OCI-LY1 (cell line): ENCODE measurements around the gene IFITM2.

Experiments
- H2AFZ ChIP-seq: fragments of 200-600 bp; sonication (generic), shearing (Covaris generic); 2 replicates; pipeline ENCODE4 v1.6.0; 2014; ENCODE audit warnings: antibody characterized with exemption, mild to moderate bottlenecking, low read length
- H3F3A ChIP-seq: fragments of 200-600 bp; sonication (generic), shearing (Covaris generic); 2 replicates; pipeline ENCODE4 v1.6.0; 2014; ENCODE audit warnings: mild to moderate bottlenecking, antibody characterized with exemption, low read length, moderate library complexity; ENCODE audit not compliant: insufficient read depth
- H3K27ac ChIP-seq: fragments of 200-600 bp; sonication (generic); 2 replicates; pipeline ENCODE4 v1.5.1; 2014; ENCODE audit warnings: low read length, mixed run types, mild to moderate bottlenecking, low read depth; ENCODE audit not compliant: poor library complexity, severe bottlenecking
- H3K27me3 ChIP-seq: fragments of 200-600 bp; sonication (generic); 2 replicates; pipeline ENCODE4 v1.6.0; 2014; ENCODE audit warnings: antibody characterized with exemption, mild to moderate bottlenecking, low read length, moderate library complexity; ENCODE audit not compliant: insufficient read depth
- H3K36me3 ChIP-seq: fragments of 200-600 bp; sonication (generic); 2 replicates; pipeline ENCODE4 v1.6.1; 2014; ENCODE audit warnings: mild to moderate bottlenecking, antibody characterized with exemption, low read length, moderate library complexity, mixed read lengths; ENCODE audit not compliant: insufficient read depth
- H3K4me1 ChIP-seq: fragments of 200-600 bp; sonication (generic); 2 replicates; pipeline ENCODE4 v1.5.1; 2014; ENCODE audit warnings: mild to moderate bottlenecking, low read length, moderate library complexity; ENCODE audit not compliant: insufficient read depth, severe bottlenecking
- H3K4me2 ChIP-seq: fragments of 200-600 bp; sonication (generic), shearing (Covaris generic); 2 replicates; pipeline ENCODE4 v1.6.1; 2014; ENCODE audit warnings: low read length
- H3K4me3 ChIP-seq: fragments of 200-600 bp; sonication (generic); 2 replicates; pipeline ENCODE4 v1.5.1; 2014; ENCODE audit warnings: low read length, low read depth, mild to moderate bottlenecking, mixed read lengths; ENCODE audit not compliant: poor library complexity, severe bottlenecking
- H3K79me2 ChIP-seq: fragments of 200-600 bp; shearing (Covaris generic); 2 replicates; pipeline ENCODE4 v1.6.1; 2016; ENCODE audit warnings: mixed run types, low read length, mixed read lengths; ENCODE audit not compliant: insufficient read depth
- H3K9ac ChIP-seq: fragments of 200-600 bp; sonication (generic), shearing (Covaris generic); 2 replicates; pipeline ENCODE4 v1.6.1; 2014; ENCODE audit warnings: mild to moderate bottlenecking, low read length, mixed read lengths
- H3K9me2 ChIP-seq: fragments of 200-600 bp; sonication (generic), shearing (Covaris generic); 2 replicates; pipeline ENCODE4 v1.6.1; 2014; ENCODE audit warnings: low read depth, mild to moderate bottlenecking, low read length, mixed read lengths
- H3K9me3 ChIP-seq: fragments of 200-600 bp; shearing (Covaris generic); 2 replicates; pipeline ENCODE4 v1.6.1; 2014; ENCODE audit warnings: low read length, mixed read lengths
- H4K20me1 ChIP-seq: fragments of 200-600 bp; sonication (generic), shearing (Covaris generic); 2 replicates; pipeline ENCODE4 v1.6.0; 2016; ENCODE audit warnings: mild to moderate bottlenecking, low read length; ENCODE audit not compliant: insufficient read depth
- EZH2 ChIP-seq: fragments of 200-600 bp; sonication (generic), shearing (Covaris generic); IDR thresholded peaks from 2 replicates; pipeline ENCODE4 v1.8.0; 2017; ENCODE audit warnings: borderline replicate concordance, mixed run types, mild to moderate bottlenecking, antibody characterized with exemption, low read length, moderate library complexity, mixed read lengths
- TF ChIP-seq, protein P1 (sequence below): fragments of 200-600 bp; sonication (generic), shearing (Covaris generic); IDR thresholded peaks from 2 replicates; pipeline ENCODE4 v1.5.1; 2017; ENCODE audit warnings: mild to moderate bottlenecking, antibody characterized with exemption, low read length, moderate library complexity, mixed read lengths

The IFITM2 gene

DNA sequence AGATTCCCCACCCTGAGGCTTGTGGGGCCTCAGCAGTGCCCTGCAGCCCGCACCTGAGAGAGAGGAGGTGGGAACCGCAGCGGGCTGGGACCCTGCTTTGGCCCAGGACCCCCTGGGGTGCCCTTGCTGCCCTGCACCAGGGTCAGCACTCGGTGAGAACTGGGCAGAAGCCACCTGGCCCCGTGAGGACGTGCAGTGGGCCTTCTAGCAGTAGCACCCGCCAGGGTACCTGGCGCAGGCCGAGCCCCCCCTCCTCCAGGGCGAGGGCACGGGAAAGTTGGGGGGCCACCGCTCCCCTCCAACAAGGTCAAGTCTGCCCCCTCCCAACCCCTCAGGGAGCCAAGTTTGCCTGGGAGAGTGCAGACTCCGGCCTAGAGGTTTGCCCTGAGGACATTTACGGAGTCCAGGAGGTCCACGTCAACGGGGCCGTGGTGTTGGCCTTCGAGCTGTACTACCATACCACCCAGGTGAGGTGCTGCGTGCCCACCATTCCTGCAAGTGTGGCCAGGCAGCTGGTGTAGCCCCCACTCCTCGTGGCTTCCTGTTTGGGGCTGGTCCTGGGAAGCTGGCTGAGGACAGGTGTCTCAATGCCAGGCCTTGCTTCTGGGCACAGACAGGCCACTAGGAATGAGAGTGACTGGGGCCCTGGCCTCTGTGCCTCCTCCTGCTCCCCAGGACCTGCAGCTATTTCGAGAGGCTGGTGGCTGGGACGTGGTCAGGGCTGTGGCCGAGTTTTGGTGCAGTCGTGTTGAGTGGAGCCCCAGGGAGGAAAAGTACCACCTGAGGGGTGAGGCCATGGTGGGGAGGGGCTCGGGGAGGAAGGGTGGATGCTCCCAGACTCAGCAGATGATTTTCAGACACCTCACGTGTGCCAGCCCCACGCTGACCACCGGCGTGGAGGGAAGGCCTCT is 15.2 kb upstream of the IFITM2 start:
- no peak overlapping the region for H3K27ac ChIP-seq
- H3K9me2 ChIP-seq, result no peaks in the 10 kb centered on the region
- no peak overlapping the region for H3K4me3 ChIP-seq
- H3K27me3 ChIP-seq, result 0 out of 2 replicates have a peak, but pooled peaks cover under 1% of the 10 kb centered on the region
- peaks cover 15% of the 10 kb centered on the region for H3K36me3 ChIP-seq
- H2AFZ ChIP-seq, result no peak overlapping the region
- H3K4me2 ChIP-seq, result no peak overlapping the region
- no peaks in the 10 kb centered on the region for H3F3A ChIP-seq
- H4K20me1 ChIP-seq, result no peaks in the 10 kb centered on the region
- TF ChIP-seq, protein P1, sequence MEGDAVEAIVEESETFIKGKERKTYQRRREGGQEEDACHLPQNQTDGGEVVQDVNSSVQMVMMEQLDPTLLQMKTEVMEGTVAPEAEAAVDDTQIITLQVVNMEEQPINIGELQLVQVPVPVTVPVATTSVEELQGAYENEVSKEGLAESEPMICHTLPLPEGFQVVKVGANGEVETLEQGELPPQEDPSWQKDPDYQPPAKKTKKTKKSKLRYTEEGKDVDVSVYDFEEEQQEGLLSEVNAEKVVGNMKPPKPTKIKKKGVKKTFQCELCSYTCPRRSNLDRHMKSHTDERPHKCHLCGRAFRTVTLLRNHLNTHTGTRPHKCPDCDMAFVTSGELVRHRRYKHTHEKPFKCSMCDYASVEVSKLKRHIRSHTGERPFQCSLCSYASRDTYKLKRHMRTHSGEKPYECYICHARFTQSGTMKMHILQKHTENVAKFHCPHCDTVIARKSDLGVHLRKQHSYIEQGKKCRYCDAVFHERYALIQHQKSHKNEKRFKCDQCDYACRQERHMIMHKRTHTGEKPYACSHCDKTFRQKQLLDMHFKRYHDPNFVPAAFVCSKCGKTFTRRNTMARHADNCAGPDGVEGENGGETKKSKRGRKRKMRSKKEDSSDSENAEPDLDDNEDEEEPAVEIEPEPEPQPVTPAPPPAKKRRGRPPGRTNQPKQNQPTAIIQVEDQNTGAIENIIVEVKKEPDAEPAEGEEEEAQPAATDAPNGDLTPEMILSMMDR, result no peak
- no peak for TF ChIP-seq EZH2
- no peaks in the 10 kb centered on the region for H3K9me3 ChIP-seq
- H3K9ac ChIP-seq, result no peak overlapping the region
- no peaks in the 10 kb centered on the region for H3K79me2 ChIP-seq
- H3K4me1 ChIP-seq, result peaks cover 24% of the 10 kb centered on the region

DNA sequence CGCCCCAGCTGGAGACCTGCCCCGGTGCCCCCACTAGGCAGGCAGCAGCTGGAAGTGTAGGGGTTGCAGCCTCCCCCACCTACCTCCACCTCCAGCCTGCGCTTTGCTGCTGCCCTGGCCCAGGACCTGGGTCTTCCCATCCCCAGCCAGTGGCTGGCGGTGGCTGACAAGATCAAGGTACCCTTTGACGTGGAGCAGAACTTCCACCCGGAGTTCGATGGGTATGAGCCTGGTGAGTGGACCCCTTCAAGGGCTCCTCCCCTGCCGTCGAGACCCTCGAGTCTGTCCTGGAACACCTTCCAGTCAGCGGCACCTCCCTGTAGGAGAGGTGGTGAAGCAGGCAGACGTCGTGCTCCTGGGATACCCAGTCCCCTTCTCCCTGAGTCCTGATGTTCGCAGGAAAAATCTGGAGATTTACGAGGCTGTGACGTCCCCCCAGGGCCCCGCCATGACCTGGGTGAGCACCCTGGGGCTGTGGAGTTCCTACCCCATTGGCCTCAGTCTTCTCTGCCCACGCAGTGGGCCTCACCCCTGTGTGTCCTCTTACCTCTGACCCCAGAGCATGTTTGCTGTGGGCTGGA is 14.3 kb upstream of the IFITM2 start:
- Histone ChIP-seq H3F3A (no peaks in the 10 kb centered on the region), H3K9me3 (no peaks in the 10 kb centered on the region), H3K27ac (no peak overlapping the region), H3K9ac (no peak overlapping the region), H3K27me3 (0 out of 2 replicates have a peak, but pooled peaks cover 5% of the 10 kb centered on the region), H4K20me1 (no peaks in the 10 kb centered on the region), H3K9me2 (no peaks in the 10 kb centered on the region), H3K4me1 (peaks cover 19% of the 10 kb centered on the region), H3K79me2 (no peaks in the 10 kb centered on the region), H3K36me3 (peaks cover 15% of the 10 kb centered on the region), H2AFZ (no peak overlapping the region), H3K4me2 (no peak overlapping the region), H3K4me3 (no peak overlapping the region)
- TF ChIP-seq EZH2, result no peak
- TF ChIP-seq, protein P1, result no peak

DNA sequence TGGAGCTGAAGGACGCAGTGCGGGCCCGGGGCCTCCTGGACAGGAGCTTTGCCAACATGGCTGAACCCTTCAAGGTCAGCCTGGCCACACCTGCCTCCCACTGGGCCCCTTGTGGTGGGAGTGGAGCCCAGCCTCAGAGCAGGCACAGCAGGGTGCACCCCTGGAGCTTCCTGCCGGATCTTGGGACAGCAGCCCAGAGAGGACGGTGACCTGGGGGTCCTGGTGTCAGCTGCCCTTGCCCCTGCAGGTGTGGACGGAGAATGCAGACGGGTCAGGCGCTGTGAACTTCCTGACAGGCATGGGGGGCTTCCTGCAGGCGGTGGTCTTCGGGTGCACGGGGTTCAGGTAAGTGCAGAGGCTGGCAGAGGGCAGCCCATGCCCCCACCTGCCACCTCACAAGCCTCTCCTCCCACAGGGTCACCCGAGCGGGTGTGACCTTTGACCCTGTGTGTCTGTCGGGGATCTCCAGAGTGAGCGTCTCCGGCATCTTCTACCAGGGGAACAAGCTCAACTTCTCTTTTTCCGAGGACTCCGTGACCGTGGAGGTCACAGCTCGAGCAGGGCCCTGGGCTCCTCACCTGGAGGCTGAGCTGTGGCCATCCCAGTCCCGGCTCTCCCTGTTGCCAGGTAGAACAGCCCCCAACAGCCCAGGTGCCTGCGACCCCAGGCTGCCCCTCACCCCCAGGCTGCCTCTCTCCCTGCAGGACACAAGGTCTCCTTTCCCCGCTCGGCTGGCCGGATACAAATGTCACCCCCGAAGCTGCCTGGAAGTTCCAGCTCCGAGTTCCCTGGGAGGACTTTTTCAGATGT is 13.6 kb upstream of the IFITM2 start:
- H3F3A ChIP-seq, result no peaks in the 10 kb centered on the region
- peaks cover 17% of the 10 kb centered on the region for H3K4me1 ChIP-seq
- no peak for TF ChIP-seq EZH2
- TF ChIP-seq, protein P1, result no peak
- H3K27ac ChIP-seq, result no peak overlapping the region
- H3K9me2 ChIP-seq, result no peaks in the 10 kb centered on the region
- no peak overlapping the region for H3K9ac ChIP-seq
- H3K9me3 ChIP-seq, result no peaks in the 10 kb centered on the region
- no peak overlapping the region for H2AFZ ChIP-seq
- no peaks in the 10 kb centered on the region for H3K79me2 ChIP-seq
- no peak overlapping the region for H3K4me2 ChIP-seq
- H4K20me1 ChIP-seq, result no peaks in the 10 kb centered on the region
- no peak overlapping the region for H3K4me3 ChIP-seq
- peaks cover 15% of the 10 kb centered on the region for H3K36me3 ChIP-seq
- H3K27me3 ChIP-seq, result 0 out of 2 replicates have a peak, but pooled peaks cover 5% of the 10 kb centered on the region
